ENCODE measurements around the gene CYP3A5. TPM values are rescaled to one million over a fixed set of nuclear protein-coding genes. Genes with fewer than 3 reads are reported as not detected.

The CYP3A5 gene
- polyA plus RNA-seq, 1 donor (not counting 4 experiments of a cell fraction or from before 2014, with no cell fraction given), result 3.4 TPM

GRCh38 chr7:99617192-99617781, 62.5 kb downstream of the CYP3A5 start:
- H3K4me1 ChIP-seq (ENCODE audit: control insufficient read depth, extremely low read depth, insufficient read depth, low read length), result peaks cover 34% of the 10 kb centered on the region
- peak overlapping the region; percentile 94 for H3K4me2 ChIP-seq (ENCODE audit: control insufficient read depth, extremely low read depth, insufficient read depth, low read depth, low read length)
- peak overlapping the region; percentile 84 for H3K27ac ChIP-seq (ENCODE audit: control insufficient read depth, insufficient read depth, low read length)
- peaks cover 21 to 31% of the 10 kb centered on the region in 2 experiments for H3K36me3 ChIP-seq (ENCODE audit: control insufficient read depth in 2 of 2, extremely low read depth in 1 of 2, insufficient read depth in 2 of 2, low read length in 2 of 2)
- no peaks in the 10 kb centered on the region for H4K20me1 ChIP-seq (ENCODE audit: control insufficient read depth, extremely low read depth, insufficient read depth, low read length)
- H3K9me1 ChIP-seq (ENCODE audit: control insufficient read depth, extremely low read depth, insufficient read depth, low read length), result no peaks in the 10 kb centered on the region
- no peak for FAIRE-seq
- peak overlapping the region; percentile 92 to 99 (median 96) for H3K4me3 ChIP-seq (ENCODE audit: control insufficient read depth in 2 of 3, extremely low read depth in 1 of 3, insufficient read depth in 2 of 3, low read depth in 1 of 3, low read length in 3 of 3)
- peaks cover 36% of the 10 kb centered on the region for H3K79me2 ChIP-seq (ENCODE audit: control insufficient read depth, insufficient read depth, low read length)
- H2AFZ ChIP-seq (ENCODE audit: control insufficient read depth, low read length), result peak overlapping the region; percentile 34
- no peaks in the 10 kb centered on the region for H3K9me3 ChIP-seq (ENCODE audit: control insufficient read depth, low read depth, low read length)
- H3K9ac ChIP-seq (ENCODE audit: control insufficient read depth, extremely low read depth, insufficient read depth, low read length), result peak overlapping the region; percentile 88
- dilution Hi-C loops (cut with MboI; ENCODE audit: extremely low pct_ligation_motif_present, low sequenced_read_pairs), result no loop called here
- no peaks in the 10 kb centered on the region for H3K27me3 ChIP-seq (ENCODE audit: control insufficient read depth, extremely low read depth, insufficient read depth, low read length)
- TF ChIP-seq, protein P1, sequence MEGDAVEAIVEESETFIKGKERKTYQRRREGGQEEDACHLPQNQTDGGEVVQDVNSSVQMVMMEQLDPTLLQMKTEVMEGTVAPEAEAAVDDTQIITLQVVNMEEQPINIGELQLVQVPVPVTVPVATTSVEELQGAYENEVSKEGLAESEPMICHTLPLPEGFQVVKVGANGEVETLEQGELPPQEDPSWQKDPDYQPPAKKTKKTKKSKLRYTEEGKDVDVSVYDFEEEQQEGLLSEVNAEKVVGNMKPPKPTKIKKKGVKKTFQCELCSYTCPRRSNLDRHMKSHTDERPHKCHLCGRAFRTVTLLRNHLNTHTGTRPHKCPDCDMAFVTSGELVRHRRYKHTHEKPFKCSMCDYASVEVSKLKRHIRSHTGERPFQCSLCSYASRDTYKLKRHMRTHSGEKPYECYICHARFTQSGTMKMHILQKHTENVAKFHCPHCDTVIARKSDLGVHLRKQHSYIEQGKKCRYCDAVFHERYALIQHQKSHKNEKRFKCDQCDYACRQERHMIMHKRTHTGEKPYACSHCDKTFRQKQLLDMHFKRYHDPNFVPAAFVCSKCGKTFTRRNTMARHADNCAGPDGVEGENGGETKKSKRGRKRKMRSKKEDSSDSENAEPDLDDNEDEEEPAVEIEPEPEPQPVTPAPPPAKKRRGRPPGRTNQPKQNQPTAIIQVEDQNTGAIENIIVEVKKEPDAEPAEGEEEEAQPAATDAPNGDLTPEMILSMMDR (optimal IDR thresholded peaks at IDR 0.05 in 1 of 3, IDR thresholded peaks at IDR 0.05 in 1 of 3, conservative IDR thresholded peaks at IDR 0.05 in 1 of 3; ENCODE audit: extremely low read depth in 1 of 3, insufficient read depth in 2 of 3, low read length in 3 of 3), result no peak
- TF ChIP-seq EZH2 (IDR thresholded peaks at IDR 0.05; ENCODE audit: low read length), result no peak
- no peak for DNase-seq (ENCODE audit: low read depth, low spot score)

DNA sequence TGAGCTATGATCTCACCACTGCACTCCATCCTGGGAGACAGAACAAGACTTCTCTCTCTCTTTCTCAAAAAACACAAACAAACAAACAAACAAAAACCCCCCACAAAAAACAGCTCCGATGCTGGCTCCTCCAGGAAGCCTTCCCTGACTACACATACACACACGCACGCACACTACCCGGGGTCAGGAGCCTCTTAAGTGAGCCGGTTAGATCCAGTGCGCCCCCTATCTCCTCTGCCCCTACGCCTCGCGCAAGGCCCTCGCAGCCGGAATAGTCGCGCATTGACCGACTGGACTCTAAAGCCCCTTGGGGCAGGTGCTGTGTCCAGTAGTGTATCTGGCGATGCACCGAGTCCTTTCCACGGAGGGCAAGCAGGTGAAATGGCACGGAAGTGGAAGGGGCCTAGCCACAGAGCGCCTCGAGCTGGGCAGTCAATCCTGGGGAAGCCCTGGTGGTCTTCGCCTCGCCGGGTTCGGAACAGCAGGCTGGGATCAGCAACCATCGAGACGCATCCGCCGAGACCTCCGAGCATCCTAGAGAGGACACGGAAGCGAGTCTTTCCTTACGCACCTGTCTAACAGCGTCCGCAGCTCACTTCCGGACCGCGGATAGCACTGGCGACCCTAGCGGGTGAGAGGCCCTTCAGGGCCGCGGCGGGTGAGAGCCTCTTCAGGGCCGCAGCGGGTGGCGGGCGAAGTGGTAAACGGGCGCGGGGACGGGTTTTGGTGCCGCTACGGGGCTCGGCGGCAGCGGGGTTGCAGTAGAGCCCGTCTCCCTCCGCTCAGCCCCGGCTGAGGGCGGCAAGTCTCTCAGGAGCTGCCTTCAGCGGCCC, 63.2 kb downstream of the CYP3A5 start, which contains the start of gene ZSCAN25:
ZSCAN25 (plus strand) TSS at position 588 of the 833 bp plus-strand sequence. CDS start 2,661 bp downstream, outside the sequence.
- peaks cover 36% of the 10 kb centered on the region for H3K79me2 ChIP-seq (ENCODE audit: control insufficient read depth, insufficient read depth, low read length)
- H3K9ac ChIP-seq (ENCODE audit: control insufficient read depth, extremely low read depth, insufficient read depth, low read length), result peak within 1 kb of the TSS; percentile 88
- peak within 1 kb of the TSS; percentile 84 for H3K27ac ChIP-seq (ENCODE audit: control insufficient read depth, insufficient read depth, low read length)
- no peak for TF ChIP-seq EZH2 (IDR thresholded peaks at IDR 0.05; ENCODE audit: low read length)
- TF ChIP-seq, protein P1 (optimal IDR thresholded peaks at IDR 0.05 in 1 of 3, IDR thresholded peaks at IDR 0.05 in 1 of 3, conservative IDR thresholded peaks at IDR 0.05 in 1 of 3; ENCODE audit: extremely low read depth in 1 of 3, insufficient read depth in 2 of 3, low read length in 3 of 3), result peak in 2 of 3 experiments; percentile 28 to 68
- H3K36me3 ChIP-seq (ENCODE audit: control insufficient read depth in 2 of 2, extremely low read depth in 1 of 2, insufficient read depth in 2 of 2, low read length in 2 of 2), result peaks cover 18 to 24% of the 10 kb centered on the region in 2 experiments
- DNase-seq (ENCODE audit: low read depth, low spot score) (peak; percentile 59), FAIRE-seq (peak; percentile 94)
- dilution Hi-C loops (cut with MboI; ENCODE audit: extremely low pct_ligation_motif_present, low sequenced_read_pairs), result no loop called here
- no peaks in the 10 kb centered on the region for H3K27me3 ChIP-seq (ENCODE audit: control insufficient read depth, extremely low read depth, insufficient read depth, low read length)
- H4K20me1 ChIP-seq (ENCODE audit: control insufficient read depth, extremely low read depth, insufficient read depth, low read length), result no peaks in the 10 kb centered on the region
- H3K9me3 ChIP-seq (ENCODE audit: control insufficient read depth, low read depth, low read length), result no peaks in the 10 kb centered on the region
- H3K4me1 ChIP-seq (ENCODE audit: control insufficient read depth, extremely low read depth, insufficient read depth, low read length), result peaks cover 31% of the 10 kb centered on the region
- no peaks in the 10 kb centered on the region for H3K9me1 ChIP-seq (ENCODE audit: control insufficient read depth, extremely low read depth, insufficient read depth, low read length)
- H3K4me2 ChIP-seq (ENCODE audit: control insufficient read depth, extremely low read depth, insufficient read depth, low read depth, low read length), result peak within 1 kb of the TSS; percentile 94
- peak within 1 kb of the TSS; percentile 100 for H2AFZ ChIP-seq (ENCODE audit: control insufficient read depth, low read length)
- H3K4me3 ChIP-seq (ENCODE audit: control insufficient read depth in 2 of 3, extremely low read depth in 1 of 3, insufficient read depth in 2 of 3, low read depth in 1 of 3, low read length in 3 of 3), result peak within 1 kb of the TSS; percentile 92 to 99 (median 96)

All from keratinocyte (primary cell).